ENCODE measurements around the gene SMCR8.

DNA sequence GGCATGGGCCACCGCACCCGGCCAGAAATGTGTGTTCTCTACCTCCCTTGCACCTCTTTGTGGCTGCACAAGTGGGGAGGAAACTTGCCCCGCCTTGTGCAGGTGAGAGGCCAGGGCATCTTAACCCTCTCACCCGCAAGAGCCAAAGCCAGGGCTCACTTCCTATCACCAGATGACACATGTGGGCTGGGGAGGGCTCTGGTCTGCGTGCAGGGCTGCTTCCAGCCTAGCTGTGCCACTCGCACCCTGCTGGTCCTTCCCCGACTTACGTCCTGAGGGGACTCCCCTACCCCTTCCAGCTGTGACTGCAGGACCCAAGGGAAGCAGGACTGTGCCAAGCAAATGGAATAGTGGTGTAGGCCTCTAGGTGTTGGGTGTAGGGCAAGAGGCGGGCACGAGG lies 47.7 kb upstream of the SMCR8 start:
- TF ChIP-seq, protein P1, sequence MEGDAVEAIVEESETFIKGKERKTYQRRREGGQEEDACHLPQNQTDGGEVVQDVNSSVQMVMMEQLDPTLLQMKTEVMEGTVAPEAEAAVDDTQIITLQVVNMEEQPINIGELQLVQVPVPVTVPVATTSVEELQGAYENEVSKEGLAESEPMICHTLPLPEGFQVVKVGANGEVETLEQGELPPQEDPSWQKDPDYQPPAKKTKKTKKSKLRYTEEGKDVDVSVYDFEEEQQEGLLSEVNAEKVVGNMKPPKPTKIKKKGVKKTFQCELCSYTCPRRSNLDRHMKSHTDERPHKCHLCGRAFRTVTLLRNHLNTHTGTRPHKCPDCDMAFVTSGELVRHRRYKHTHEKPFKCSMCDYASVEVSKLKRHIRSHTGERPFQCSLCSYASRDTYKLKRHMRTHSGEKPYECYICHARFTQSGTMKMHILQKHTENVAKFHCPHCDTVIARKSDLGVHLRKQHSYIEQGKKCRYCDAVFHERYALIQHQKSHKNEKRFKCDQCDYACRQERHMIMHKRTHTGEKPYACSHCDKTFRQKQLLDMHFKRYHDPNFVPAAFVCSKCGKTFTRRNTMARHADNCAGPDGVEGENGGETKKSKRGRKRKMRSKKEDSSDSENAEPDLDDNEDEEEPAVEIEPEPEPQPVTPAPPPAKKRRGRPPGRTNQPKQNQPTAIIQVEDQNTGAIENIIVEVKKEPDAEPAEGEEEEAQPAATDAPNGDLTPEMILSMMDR (conservative IDR thresholded peaks at IDR 0.05): no peak
- TF ChIP-seq ZFX (IDR thresholded peaks at IDR 0.05): no peak
